ENCODE measurements around the gene GEMIN2.
A peak's percentile ranks its signal among the peaks of the same experiment; 100 is the strongest.
"Not testable (repeated sequence)": the region's sequence is repeated elsewhere in the genome, so short reads cannot be mapped to it uniquely, and the experiment has no call there.

GEMIN2 gene

DNA sequence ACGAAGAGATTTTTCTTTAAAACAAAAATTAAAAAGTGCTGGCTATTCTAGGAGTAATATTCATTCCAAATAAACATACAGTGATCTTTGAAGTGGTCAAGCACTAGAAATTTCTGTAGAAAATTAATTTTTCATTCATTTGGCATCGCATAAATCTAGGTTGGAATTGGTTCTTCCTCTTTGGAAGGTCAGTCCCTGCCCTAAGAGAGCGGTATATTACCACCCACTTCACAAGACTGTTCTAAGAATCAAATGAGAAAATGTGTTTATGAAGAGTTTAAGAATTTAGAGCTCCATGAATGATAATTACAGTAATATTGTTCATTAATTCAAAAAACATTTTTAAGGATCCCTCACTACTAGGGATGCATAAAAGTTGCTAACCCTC lies 444 bp upstream of the GEMIN2 start:
- no peak for DNase-seq

DNA sequence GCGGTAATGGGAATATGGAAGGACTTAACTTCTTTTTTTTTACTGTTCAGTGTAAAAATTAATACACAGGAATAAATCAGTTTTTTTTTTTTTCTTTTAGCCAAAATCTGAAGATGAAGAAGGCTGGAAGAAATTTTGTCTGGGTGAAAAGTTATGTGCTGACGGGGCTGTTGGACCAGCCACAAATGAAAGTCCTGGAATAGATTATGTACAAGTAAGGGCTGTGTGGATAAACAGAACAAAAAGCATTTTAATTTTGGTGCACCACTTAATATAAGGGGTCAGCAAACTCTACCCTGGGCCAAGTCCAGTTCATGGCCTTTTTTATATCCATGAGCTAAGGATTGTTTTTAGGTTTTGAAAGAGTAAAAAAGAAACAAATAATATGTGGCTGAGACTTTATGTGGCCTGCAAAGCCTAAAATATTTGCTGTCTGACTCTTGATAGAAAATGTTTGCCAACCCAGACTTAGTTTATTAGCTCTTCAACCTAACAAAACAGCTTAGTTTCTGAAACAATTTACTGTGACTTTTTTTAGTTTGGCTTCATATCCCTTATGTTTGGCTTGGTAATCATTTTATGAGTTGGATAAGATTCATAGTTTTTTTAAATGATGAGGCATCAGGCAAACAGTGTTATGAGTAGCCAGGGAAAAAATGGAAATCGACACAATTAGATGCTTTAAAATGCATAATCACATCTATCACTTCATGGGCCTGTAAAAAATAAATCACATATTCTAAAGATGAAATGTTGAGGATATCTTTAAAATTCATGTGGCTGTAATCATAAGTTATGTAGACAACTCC lies 8.4 kb downstream of the GEMIN2 start:
- DNase-seq = no peak

DNA sequence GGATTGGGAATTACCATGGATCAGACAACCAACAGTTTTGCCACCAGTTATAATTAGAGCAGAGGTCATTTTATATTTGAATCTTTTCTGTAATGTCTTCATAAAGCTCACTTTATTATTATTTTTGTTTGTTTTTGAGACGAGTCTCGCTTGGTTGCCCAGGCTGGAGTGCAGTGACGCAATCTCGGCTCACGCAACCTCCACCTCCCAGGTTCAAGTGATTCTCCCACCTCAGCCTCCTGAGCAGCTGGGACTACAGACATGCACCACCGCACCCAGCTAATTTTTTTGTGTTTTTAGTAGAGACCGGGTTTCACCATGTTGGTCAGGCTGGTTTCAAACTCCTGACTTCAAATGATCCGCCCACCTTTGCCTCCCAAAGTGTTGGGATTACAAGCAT lies 23.7 kb downstream of the GEMIN2 start:
- not testable (repeated sequence) for DNase-seq

DNA sequence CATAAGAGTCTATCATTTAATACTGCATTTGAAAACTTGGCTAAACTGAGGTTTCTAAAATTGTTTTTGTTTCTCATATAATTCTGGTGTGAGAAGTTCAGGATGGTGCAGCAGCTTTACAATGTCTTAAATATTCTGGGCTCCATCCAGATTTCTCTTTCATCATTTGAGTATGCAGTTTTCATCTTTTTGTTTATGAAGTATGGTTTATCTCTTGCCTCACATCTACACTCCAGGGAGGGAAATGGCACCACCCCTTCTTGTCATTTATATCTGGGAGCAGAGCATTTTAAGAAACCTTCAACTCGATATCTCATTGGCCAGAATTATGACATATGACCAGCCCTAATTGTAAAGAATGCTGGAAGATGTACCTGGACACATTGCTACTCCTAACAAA lies 24.3 kb downstream of the GEMIN2 start:
- no peak for DNase-seq

DNA sequence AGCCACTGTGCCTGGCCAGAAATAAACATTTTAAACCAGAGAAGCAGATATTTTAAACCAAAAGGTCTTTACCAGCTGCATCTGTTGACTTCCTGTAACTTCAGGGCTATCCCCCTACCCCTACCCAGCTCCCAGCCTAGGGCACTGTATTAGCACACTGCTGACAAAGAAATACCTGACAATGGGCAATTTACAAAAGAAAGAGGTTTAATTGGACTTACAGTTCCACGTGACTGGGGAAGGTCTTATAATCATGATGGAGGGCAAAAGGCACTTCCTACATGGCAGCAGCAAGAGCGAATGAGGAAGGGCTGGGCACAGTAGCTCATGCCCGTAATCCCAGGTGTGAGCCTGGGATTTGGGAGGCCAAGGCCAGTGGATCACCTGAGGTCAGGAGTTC lies 26.0 kb downstream of the GEMIN2 start:
- DNase-seq = no peak

DNA sequence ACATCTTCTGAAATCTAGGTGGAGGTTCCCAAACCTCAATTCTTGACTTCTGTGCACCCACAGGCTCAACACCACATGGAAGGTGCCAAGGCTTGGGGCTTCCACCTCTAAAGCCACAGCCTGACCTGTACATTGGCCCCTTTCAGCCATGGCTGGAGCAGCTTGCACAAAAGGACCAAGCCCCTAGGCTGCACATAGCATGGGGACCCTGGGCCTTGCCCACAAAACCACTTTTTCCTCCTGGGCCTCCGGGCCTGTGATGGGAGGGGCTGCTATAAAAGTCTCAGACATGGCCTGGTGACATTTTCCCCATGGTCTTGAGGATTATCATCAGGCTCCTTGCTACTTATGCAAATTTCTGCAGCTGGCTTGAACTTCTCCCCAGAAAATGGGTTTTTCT lies 27.5 kb downstream of the GEMIN2 start:
- DNase-seq = not testable (repeated sequence)

DNA sequence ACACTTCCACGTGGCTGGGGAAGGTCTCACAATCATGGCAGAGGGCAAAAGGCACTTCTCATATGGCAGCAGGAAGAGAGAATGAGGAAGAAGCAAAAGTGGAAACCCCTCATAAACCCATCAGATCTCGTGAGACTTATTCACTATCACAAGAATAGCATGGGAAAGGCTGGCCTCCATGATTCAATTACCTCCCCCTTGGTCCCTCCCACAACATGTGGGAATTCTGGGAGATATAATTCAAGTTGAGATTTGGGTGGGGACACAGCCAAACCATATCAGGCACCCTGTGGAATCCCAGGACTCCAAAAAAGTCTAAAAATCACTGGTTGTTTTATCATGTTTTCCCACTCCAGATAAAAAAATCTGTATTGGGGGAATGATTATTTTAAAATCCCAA lies 29.1 kb downstream of the GEMIN2 start:
- DNase-seq = not testable (repeated sequence)

DNA sequence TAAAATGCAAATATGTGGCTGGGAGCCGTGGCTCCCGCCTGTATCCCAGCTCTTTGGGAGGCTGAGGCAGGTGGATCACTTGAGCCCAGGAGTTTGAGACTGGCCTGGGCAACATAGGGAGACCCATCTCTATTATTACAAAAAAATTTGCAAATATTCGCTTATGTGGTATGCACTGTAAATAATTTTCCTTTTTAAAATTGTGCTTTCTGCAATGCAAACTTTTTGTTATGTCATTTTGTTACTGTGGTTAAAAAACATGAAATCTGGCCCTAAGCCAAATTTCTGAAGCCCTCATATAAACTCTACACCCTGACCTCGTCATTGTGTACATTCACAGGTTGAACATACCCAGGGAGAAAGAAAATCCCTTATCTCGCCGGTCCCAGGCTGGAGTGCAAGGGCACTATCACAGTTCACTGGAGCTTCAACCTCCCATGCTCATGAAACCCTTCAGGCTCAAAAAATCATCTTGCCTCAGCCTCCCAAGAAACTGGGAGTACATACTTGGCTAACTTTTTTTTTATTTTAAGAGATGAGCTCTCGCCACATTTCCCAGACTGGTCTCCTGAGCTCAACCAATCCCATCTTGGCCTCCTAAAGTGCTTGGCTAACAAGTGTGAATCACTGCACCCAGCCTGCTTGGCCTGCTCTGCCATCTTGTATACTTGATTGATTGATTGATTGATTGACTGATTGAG lies 31.3 kb downstream of the GEMIN2 start:
- DNase-seq = no peak

DNA sequence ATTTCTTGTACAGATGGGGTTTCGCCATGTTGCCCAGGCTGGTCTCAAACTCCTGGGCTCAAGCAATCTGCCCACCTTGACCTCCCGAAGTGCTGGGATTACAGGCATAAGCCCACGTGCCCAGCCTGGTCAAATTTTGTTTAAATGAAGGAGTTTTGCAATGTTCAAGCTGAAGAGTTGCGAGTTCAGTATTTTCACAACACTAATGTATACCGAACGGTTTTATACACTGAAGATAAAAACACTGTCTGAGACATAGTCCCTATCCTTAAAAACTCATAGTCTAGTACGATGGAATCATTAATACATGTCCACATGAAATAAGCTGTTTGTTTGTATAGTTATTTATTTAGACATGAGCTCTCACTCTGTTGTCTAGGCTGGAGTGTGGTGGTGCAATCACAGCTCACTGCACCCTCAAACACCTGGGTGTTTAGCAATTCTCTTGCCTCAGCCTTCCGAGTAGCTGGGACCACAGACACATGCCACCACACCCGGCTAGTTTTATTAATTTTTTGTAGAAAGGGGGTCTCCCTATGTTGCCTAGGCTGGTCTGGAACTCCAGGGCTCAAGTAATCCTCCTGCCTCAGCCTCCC lies 40.6 kb downstream of the GEMIN2 start:
- no peak for DNase-seq

DNA sequence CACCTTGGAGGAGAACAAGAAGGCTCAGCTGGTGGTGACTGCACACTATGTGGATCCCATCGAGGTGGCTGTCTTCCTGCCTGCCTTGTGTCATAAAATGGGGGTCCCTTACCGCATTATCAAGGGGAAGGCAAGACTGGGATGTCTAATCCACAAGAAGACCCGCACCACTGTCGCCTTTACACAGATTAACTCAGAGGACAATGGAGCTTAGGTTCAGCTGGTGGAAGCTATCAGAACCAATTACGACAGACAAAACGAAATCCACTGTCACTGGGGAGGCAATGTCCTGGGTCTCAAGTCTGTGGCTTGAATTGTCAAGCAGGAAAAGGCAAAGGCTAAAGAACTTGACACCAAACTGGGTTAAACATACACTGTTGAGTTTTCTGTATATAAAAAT lies 43.4 kb downstream of the GEMIN2 start:
- DNase-seq = no peak

DNA sequence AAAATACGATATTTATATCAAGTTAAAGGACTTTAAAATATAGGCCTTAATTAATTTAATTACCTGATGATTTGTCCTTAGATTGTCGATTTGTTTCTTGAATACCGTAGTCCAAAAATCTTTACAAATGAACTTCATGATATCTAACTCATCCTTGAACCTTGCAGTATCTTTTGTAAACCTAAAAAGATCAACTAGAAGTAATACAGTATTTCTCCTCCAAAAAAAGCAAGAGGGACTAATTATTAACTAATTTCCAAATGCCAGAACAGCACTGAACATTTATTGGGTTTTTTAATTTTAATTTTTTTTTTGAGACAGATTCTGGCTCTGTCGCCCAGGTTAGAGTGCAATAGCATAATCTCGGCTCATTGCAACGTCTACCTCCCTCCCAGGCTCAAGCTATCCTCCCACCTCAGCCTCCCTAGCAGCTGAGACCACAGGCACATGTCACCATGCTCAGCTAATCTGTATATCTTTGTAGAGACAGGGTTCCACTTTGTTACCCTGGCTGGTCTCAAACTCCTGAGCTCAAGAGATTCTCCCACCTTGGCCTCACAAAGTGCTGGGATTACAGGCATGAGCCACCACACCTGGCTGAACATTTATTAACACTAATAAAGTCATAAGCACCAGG lies 44.2 kb downstream of the GEMIN2 start:
- DNase-seq = no peak

DNA sequence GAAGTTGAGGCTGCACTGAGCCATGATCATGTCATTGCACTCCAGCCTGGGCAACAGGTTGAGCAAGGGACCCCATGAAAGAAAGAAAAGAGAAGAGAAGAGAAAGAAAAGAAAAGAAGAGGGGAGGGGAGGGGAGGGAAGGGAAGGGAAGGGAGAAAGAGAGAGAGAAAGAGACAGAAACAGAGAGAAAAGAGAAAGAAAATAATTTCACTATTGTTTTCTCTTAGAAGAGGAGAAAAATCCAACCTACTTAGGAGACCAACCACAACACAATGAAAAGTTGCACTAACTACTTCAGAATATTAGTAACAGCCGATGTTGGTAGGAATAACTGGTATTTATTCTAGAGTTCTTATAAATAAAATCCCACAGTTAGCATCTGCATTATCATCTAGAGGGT lies 46.4 kb downstream of the GEMIN2 start:
- DNase-seq = no peak

DNA sequence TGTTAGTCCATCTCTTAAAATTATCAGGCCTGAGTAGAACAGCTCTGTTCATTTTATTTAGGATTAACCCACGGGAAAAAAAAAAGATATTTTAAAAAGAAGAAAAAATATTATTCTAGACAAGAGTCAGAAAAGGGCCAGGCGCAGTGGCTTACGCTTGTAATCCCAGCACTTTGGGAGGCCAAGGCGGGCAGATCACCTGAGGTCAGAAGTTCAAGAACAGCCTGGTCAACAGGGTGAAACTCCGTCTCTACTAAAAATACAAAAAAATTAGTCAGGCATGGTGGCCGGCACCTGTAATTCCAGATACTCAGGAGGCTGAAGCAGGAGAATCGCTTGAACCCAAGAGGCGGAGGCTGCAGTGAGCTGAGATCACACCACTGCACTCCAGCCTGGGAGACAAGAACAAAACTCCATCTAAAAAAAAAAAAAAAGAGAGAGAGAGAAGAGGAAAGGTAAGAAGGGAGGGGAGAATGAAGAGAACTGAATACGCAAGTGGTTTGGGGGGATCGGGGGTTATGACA lies 53.7 kb downstream of the GEMIN2 start:
- DNase-seq = not testable (repeated sequence)

DNA sequence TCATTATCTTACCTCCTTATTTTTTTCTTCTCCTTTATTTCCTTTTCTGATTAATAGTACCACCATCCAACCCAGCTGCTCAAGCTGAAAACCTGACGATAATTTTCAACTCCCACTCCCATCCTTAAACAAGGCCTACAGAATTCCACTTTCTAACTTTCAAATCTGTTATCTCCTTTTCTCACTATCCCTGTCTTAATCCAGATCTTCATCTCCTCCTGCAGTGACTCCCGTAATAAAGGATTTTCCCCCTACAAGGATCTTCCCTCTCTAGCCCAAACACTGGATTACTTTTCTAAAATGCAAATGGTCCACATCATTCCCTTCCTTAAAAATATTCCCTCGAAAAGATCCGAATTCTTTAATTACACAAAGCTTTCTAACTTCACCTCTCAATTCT lies 54.5 kb downstream of the GEMIN2 start:
- DNase-seq = no peak

DNA sequence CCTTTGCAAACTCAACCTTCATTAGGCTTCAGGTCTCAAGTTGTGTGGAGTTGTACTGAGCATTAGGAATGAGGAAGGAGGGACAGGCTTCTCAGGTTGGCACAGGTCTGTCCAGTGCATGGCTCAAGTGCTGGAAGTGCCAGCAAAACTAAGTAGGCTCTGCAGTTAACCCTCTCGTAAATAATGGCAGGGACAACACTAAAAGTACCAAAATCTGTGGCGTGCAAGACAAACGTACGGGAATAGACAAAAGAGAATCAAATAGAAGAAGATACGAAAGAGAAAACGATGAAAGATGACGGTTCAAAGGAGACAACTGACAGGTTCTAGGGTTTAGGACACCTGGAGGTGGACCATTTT lies 55.4 kb downstream of the GEMIN2 start:
- DNase-seq = peak; percentile 30

DNA sequence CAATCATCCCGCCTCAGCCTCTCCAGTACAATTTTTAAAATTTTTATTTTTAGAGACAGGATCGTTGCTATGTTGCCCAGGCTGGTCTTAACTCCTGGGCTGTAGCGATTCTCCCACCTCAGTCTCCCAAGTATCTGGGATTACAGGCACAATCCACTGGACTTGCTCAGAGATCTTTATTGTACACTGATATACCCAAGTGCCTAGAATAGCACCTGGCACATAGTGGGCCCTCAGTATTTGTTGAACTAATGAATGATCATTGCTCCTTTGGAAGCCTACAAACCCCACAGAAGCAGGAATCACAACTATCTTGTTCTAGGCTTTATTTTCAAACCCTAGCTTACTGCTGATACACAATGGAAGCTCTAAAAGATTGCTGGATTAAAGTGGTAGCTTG lies 59.1 kb downstream of the GEMIN2 start:
- no peak for DNase-seq

DNA sequence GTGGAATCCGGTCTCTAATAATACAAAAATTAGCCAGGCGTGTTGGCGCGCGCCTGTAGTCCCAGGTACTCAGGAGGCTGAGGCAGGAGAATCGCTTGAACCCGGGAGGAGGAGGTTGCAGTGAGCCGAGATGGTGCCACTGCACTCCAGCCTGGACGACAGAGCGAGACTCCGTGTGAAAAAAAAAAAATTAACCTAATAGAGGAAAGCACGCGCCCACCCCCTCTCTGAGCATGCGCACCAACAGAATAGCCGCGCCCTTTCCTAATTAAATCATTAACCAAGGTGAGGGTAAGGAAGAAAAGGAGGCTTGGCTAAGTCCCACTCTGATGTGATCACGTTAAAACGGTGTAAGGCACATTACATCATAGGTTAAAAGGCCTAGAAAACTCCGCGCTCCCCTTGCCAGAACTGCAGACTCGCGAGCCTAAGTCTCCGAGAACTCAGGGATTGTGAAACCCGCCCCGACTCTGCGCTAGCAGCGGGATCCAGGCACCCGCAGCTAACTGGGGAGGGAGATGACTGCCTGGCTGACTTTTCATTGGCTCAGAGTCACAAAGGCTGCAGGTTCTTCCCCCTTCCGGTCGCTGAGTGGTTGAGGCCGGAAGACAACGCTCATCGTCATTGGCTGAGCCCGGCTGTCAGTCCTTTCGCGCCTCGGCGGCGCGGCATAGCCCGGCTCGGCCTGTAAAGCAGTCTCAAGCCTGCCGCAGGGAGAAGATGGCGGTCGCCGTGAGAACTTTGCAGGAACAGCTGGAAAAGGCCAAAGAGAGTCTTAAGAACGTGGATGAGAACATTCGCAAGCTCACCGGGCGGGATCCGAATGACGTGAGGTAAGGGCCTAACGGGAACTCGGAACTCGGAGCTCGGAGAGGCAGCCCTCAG lies 60.7 kb downstream of the GEMIN2 start, which contains the start of gene PNN:
TSS of gene PNN (plus strand) at position 695 of the 885 bp plus-strand sequence. CDS start at position 721, 26 bp downstream.
- DNase-seq = peak; percentile 99

DNA sequence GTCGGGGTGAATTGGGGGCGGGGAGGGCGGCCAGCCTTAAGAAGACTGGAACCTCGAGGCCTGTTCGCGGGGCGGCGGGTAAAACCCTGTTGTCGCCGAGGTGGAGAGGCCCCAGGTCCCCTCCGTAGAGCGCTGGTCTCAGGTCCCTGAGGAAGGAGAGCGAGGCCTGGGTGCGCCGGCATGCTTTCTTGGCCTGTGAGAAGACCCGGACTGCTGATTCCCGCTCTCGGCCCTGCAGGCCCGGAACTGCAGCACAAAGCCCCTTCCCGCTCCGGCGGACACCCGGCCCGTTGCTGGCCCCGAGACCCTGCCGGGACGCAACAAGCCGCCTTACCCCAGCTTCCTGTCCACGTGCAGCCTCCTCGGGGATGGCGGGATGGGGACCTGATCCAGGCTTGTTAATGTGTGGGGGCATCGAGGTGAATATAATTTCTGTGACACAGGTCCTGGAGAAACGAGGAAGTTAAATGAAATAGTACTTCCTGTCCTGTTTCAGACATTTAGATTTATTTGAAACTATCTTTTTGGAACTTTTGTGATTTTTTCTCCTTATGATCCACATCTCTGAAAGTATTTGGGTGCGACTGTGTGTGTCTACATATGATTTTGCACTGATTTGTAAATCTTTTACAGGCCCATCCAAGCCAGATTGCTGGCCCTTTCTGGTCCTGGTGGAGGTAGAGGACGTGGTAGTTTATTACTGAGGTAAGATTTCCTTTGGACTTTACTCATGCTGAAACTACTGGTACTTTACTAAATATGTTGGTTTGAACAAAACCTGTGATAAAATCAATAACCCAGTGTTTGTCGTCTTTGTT lies 61.5 kb downstream of the GEMIN2 start:
- DNase-seq = no peak

DNA sequence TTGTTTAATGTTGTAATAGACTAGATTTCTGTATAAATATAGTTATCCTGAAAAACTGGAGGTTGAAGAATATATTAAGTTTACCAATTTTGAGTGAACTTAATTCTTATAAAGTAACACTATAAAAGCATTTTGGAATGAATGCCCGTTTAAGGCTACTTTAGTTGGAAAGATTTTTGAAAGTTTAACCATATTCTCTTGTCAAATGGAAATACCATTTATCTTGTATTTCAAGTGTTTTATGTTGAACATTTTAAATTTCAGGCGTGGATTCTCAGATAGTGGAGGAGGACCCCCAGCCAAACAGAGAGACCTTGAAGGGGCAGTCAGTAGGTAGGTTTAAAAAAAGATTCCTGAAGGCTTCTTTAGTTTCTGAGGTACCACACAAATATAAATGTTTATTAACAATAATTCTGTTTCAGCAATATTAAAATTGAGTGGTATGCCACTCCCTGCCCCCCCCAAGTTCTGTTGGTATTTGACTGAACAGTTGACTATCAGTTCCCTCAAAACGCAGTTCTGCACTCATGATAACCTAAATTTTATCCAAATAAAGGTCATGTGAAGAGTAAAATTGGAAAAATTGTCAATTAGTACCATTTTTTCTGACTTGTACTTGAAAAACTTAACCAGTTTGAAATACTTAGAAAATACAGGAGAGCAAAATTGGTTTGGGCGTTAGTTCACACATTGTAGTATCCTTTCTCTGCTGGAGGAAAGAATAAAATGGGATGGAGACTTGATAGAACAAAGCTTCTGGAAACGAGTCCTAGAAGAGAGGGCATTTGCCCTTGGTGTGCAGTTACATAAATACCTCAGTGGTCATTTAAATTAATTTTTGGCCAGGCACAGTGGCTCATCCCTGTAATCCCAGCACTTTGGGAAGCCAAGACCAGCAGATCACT lies 62.4 kb downstream of the GEMIN2 start:
- DNase-seq = no peak

DNA sequence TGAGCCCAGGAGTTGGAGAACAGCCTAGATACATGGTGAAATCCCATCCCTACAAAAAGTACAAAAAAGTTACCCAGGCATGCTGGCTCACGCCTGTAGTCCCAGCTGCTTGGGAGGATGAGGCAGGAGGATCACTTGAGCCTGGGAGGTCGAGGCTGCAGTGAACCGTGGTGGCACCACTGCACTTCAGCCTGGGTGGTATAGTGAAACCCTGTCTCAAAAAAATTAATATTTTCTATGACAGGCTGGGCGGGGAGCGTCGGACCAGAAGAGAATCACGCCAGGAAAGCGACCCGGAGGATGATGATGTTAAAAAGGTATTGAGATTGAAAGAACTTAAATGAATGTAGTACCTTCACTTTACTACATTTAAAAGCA lies 63.0 kb downstream of the GEMIN2 start:
- no peak for DNase-seq
